ENCODE results near the gene TMPRSS11B. TPM values are rescaled to one million over a fixed set of nuclear protein-coding genes. Genes with fewer than 3 reads are reported as not detected.
"Not testable (repeated sequence)": the region's sequence is repeated elsewhere in the genome, so short reads cannot be mapped to it uniquely, and the experiment has no call there.

Gene TMPRSS11B, protein sequence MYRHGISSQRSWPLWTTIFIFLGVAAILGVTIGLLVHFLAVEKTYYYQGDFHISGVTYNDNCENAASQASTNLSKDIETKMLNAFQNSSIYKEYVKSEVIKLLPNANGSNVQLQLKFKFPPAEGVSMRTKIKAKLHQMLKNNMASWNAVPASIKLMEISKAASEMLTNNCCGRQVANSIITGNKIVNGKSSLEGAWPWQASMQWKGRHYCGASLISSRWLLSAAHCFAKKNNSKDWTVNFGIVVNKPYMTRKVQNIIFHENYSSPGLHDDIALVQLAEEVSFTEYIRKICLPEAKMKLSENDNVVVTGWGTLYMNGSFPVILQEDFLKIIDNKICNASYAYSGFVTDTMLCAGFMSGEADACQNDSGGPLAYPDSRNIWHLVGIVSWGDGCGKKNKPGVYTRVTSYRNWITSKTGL
- not detected for polyA plus RNA-seq (2012; ENCODE audit: missing spikeins)

- FAIRE-seq (no peak), DNase-seq (ENCODE audit: insufficient read length) (no peak)
- TF ChIP-seq POLR2AphosphoS5 (IDR thresholded peaks at IDR 0.05; ENCODE audit: low read depth, low read length) (no peak), POLR2A (IDR thresholded peaks at IDR 0.05; ENCODE audit: low read depth, low read length) (no peak), TAF1 (IDR thresholded peaks at IDR 0.05; ENCODE audit: borderline replicate concordance, low read depth, low read length) (no peak)
These were observed at the start of gene TMPRSS11B for GRCh38 chr4:68245594-68245993. Gene TMPRSS11B (minus strand): TSS chr4:68245694. CDS start chr4:68245558, 136 bp downstream.

DNA sequence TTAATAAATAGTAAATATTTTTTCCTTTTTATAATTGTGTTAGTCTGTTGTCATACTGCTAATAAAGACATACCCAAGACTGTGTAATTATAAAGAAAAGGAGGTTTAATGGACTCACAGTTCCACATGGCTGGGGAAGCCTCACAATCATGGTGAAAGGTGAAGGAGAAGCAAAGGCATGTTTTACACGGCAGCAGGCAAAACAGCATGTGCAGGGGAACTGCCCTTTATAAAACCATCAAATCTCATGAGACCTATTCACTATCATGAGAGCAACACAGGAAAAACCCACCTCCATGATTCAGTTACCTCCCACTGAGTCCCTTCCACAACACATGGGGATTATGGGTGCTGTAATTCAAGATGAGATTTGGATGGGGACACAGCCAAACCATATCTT, 45.8 kb upstream of the TMPRSS11B start:
- FAIRE-seq (no peak), DNase-seq (ENCODE audit: insufficient read length) (no peak)
- TF ChIP-seq POLR2A (IDR thresholded peaks at IDR 0.05; ENCODE audit: low read depth, low read length) (no peak), POLR2AphosphoS5 (IDR thresholded peaks at IDR 0.05; ENCODE audit: low read depth, low read length) (no peak), TAF1 (IDR thresholded peaks at IDR 0.05; ENCODE audit: borderline replicate concordance, low read depth, low read length) (no peak)

GRCh38 chr4:68288393-68288740, 42.9 kb upstream of the TMPRSS11B start:
- DNase-seq (ENCODE audit: insufficient read length) (no peak), FAIRE-seq (no peak)
- TF ChIP-seq POLR2AphosphoS5 (IDR thresholded peaks at IDR 0.05; ENCODE audit: low read depth, low read length), result no peak
- TF ChIP-seq POLR2A (IDR thresholded peaks at IDR 0.05; ENCODE audit: low read depth, low read length), result no peak
- TF ChIP-seq TAF1 (IDR thresholded peaks at IDR 0.05; ENCODE audit: borderline replicate concordance, low read depth, low read length), result no peak

- FAIRE-seq, result no peak
- no peak for TF ChIP-seq TAF1 (IDR thresholded peaks at IDR 0.05; ENCODE audit: borderline replicate concordance, low read depth, low read length)
- no peak for TF ChIP-seq POLR2A (IDR thresholded peaks at IDR 0.05; ENCODE audit: low read depth, low read length)
- no peak for TF ChIP-seq POLR2AphosphoS5 (IDR thresholded peaks at IDR 0.05; ENCODE audit: low read depth, low read length)
These were observed 42.4 kb upstream of the TMPRSS11B start for GRCh38 chr4:68287704-68288392.

GRCh38 chr4:68283714-68284113, 38.2 kb upstream of the TMPRSS11B start:
- TF ChIP-seq POLR2AphosphoS5 (IDR thresholded peaks at IDR 0.05; ENCODE audit: low read depth, low read length) (no peak), TAF1 (IDR thresholded peaks at IDR 0.05; ENCODE audit: borderline replicate concordance, low read depth, low read length) (no peak), POLR2A (IDR thresholded peaks at IDR 0.05; ENCODE audit: low read depth, low read length) (no peak)
- FAIRE-seq, result no peak
- DNase-seq (ENCODE audit: insufficient read length), result no peak

More at GRCh38 chr4:68287704-68288392, 42.4 kb upstream of the TMPRSS11B start:
- no peak for DNase-seq (ENCODE audit: insufficient read length)

DNA sequence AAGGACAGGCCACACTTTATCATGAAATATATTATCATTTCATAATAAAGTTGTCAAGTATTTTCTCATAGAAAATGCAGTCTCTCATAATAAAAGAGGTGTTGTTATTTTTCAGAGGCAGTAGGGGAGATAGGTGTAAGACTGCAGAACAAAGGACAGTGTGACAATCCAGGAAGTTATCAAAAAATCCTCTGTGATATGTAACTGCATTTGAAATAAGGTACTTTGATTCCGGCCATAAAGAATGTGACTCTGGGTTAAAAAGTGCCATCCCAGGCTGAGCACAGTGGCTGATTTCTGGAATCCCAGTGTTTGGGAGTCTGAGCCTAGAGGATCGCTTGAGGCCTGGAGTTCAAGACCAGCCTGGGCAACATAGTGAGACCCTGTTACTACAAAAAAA, 37.6 kb upstream of the TMPRSS11B start:
- FAIRE-seq, result no peak
- TF ChIP-seq POLR2A (IDR thresholded peaks at IDR 0.05; ENCODE audit: low read depth, low read length) (no peak), POLR2AphosphoS5 (IDR thresholded peaks at IDR 0.05; ENCODE audit: low read depth, low read length) (no peak), TAF1 (IDR thresholded peaks at IDR 0.05; ENCODE audit: borderline replicate concordance, low read depth, low read length) (no peak)
- no peak for DNase-seq (ENCODE audit: insufficient read length)

- not testable (repeated sequence) for FAIRE-seq; DNase-seq (ENCODE audit: insufficient read length)
These were observed 36.6 kb upstream of the TMPRSS11B start for GRCh38 chr4:68281796-68282740.

GRCh38 chr4:68278029-68278428, 32.5 kb upstream of the TMPRSS11B start:
- no peak for FAIRE-seq
- no peak for DNase-seq (ENCODE audit: insufficient read length)
- TF ChIP-seq TAF1 (IDR thresholded peaks at IDR 0.05; ENCODE audit: borderline replicate concordance, low read depth, low read length), result no peak
- no peak for TF ChIP-seq POLR2AphosphoS5 (IDR thresholded peaks at IDR 0.05; ENCODE audit: low read depth, low read length)
- TF ChIP-seq POLR2A (IDR thresholded peaks at IDR 0.05; ENCODE audit: low read depth, low read length), result no peak

- TF ChIP-seq POLR2A (IDR thresholded peaks at IDR 0.05; ENCODE audit: low read depth, low read length) (no peak), POLR2AphosphoS5 (IDR thresholded peaks at IDR 0.05; ENCODE audit: low read depth, low read length) (no peak), TAF1 (IDR thresholded peaks at IDR 0.05; ENCODE audit: borderline replicate concordance, low read depth, low read length) (no peak)
- FAIRE-seq, result no peak
- DNase-seq (ENCODE audit: insufficient read length), result no peak
These were observed 32.1 kb upstream of the TMPRSS11B start for GRCh38 chr4:68277627-68278026.

DNA sequence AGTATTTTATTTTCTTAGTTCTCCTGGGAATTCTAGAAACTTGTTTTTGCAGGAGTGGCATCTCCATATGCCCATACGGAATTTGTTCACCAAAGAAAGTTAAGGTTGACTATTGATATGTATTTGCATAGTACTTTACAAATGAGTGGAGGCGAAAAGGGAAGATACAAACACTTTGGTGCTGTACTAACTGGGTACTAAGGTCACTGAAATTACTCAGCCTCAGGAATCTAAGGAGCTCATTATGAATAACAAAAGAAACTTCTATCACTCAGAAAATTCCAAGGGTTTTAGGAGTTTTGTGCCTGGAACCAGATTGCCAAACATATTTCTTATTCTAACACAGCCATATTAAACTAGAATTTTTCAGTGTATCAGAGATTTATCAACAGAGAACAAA, 27.4 kb upstream of the TMPRSS11B start:
- TF ChIP-seq POLR2A (IDR thresholded peaks at IDR 0.05; ENCODE audit: low read depth, low read length), result no peak
- TF ChIP-seq POLR2AphosphoS5 (IDR thresholded peaks at IDR 0.05; ENCODE audit: low read depth, low read length), result no peak
- no peak for TF ChIP-seq TAF1 (IDR thresholded peaks at IDR 0.05; ENCODE audit: borderline replicate concordance, low read depth, low read length)
- no peak for FAIRE-seq
- DNase-seq (ENCODE audit: insufficient read length), result no peak

DNA sequence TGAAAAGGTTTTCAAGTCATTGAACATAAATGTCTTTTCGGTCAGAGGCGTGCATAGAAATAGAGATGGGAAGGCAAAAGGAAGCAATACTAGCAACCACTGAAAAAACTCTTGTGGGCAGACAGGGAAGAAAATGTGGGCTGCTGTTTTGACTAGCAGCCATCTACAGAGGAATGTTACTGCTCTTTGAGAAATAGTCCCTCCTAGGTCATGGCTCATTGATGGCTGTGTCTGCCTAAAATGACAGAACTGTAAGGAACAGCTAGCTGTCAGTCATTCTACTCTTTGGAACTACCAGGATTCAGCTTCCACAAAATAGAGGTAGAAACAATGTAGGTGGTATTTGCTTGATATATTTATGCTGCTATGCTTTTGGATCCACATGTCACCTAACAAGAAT, 26.9 kb upstream of the TMPRSS11B start:
- DNase-seq (ENCODE audit: insufficient read length) (no peak), FAIRE-seq (no peak)
- TF ChIP-seq TAF1 (IDR thresholded peaks at IDR 0.05; ENCODE audit: borderline replicate concordance, low read depth, low read length), result no peak
- TF ChIP-seq POLR2A (IDR thresholded peaks at IDR 0.05; ENCODE audit: low read depth, low read length), result no peak
- no peak for TF ChIP-seq POLR2AphosphoS5 (IDR thresholded peaks at IDR 0.05; ENCODE audit: low read depth, low read length)

Measured in GM12892 (cell line).